Inflammatory macrophage treated with lipopolysaccharide for 1 hour (primary cell): ENCODE measurements around the gene TMEM132C.

Experiments used
- DNase-seq, 2 donors: peaks; one replicate each; pipeline ENCODE4 v3.0.0-alpha.2; 2020 to 2022

The TMEM132C gene

DNA sequence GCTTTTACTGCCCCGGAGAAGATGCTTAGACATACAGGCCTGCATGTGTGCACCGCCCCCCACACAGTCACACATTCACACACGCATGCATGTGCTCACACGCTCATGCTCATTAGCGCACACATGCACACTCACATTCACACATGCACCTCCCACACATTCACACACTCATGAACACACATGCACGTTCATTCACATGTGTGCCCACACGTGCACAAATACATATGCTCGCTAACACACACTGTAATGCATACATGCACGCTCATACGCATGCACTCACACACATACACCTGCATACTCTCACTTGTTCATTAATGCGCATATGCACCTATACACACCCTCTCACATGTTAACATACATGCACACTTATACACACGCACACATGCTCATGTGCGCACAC lies 21.9 kb downstream of the TMEM132C start:
- DNase-seq, result no peak

DNA sequence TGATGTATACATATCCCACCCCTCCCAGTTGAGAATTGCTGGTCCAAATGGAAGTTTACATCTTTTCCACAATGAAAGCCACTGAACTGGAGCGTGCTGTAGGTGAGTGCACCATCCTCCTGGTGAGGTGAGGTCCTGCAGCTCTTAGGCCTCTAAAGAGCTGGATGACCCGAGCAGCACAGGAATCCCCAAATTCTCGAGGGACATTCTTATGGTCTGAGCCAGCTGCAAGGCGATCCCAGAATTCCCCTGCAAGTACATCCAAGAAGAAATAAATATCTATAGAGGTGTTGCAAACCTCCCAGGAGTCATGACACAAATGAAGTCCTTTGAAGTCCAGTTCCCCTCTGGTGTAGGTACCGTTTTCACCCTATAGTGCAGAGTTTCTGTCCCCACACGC lies 24.0 kb downstream of the TMEM132C start:
- DNase-seq, result no peak

DNA sequence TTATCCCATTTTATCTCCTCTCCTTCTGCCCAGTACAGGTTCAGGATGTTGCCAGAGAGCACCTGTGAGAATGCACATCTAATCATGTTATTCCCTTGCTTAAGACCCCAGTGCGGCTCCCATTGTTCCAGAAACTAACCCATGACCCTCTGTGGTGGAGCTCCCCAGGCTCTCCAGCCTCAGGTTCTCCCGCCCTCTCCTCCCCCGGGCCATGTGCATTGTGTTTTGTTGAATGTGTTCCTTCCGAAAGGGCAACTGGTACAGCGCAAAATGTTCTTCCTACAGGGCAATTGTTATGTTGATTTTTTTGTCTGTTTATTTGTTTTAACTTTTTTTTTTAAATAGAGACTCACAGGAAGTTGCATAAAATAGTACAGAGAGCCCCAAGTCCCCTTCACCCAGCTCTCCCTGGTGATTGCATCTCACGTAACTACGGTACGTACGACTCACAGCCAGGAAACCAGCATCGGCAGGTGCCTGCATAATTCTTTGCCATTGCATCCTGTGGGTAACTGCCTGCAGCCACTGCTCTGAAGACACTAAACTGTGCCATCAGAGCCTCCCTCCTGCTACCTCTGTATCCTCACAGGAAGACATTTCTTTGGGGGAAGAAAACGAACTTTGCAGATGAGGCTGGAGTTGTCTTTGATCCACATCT lies 31.2 kb downstream of the TMEM132C start:
- DNase-seq, result no peak

DNA sequence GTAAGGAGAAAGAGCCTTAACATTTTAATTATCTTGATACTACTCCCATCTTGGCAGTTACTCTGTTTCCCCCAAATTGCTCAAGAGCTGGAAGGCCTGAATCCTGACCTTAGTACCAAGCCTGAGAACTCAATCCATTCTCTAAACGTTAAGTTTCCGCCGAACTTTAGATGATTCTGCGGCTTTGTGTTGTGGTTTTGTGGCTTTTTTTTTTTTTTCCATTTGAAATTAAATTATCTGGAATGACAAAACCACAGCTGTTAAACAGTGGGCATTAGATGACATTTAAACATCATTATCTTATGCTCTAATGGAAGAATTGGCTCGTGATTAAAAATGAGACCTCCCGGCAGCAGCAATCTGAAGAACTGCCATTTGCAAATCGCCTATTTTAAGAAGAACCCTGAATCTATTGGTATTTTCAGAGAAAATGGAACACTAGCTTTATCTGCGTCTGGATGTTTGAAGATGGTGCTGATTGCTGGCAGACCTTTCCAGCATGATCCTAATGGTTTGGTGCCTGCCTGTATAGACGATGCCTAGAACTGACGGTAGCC lies 38.4 kb downstream of the TMEM132C start:
- DNase-seq, result no peak

DNA sequence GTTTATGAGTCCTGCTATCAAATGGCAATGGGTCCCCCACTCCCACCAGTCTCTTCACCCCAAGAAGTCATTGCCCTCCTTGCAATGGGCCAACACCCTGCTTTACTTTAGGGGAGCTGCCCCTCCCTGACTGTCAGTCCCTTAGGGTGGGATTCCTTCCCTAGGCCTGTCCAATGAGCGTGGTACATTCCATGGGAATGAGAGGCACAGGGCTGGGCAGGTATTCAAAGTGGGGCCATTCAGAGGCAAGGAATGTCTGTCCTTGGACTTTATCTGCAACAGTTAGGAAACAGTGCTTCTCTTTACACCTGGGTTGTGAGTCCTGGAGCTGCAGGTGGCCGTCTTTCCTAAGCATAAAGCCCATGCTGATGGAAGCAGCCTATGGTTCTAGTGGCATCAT lies 40.8 kb downstream of the TMEM132C start:
- no peak for DNase-seq

DNA sequence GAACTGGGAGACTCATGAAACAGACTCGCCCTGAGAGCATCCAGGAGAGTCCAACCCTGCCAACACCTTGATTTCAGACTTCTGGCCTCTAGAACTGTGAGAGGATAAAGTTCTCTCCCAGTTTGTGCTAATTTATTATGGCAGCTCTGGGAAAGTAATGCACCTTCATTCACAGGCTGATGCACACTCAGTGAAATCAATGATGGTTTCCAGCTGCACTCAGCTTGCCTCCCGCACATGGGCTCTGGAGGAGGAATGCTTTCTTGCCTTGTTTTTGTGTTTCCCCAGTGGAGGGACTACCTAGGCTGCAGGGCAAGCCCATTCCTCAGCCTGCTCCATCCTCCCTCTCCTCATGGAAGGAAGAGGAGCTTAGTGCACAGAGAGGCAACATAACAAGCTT lies 45.7 kb downstream of the TMEM132C start:
- DNase-seq, result no peak

DNA sequence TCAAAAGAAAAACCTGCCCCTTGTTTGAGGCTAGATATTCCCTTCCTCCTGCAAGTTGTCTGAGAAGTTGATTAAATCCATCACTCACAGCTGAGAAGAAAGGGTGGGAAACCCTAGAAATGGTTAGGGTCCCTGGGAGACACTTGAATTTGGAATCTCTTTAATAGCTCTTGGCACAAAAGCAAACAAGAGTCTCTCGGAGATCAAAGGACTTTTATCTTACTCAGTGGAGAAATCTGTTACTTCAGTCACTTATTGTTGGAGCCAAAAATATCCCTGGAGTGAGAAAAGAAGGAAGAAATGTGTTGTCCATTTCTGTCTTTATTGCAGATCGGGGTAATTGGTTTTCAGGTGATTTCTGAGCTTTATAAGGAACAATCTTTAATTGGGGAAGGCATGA lies 47.0 kb downstream of the TMEM132C start:
- no peak for DNase-seq

DNA sequence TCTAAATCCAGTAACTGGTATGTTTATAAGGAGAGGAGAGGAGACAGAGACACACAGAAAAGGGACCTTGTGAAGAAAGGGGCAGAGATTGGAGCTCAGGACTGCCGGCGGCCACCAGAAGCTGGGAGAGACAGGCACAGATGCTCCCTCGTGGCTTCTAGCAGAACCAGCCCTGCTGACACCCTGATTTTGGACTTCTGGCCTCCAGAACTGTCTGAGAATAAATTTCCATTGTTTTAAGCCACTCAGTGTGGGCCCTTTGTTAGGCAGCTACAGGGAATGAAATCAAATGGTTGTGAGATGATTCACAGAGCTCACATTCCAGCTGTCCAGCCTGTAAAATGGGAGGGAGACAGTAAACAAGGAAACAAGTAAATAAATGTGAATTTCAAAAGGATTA lies 47.6 kb downstream of the TMEM132C start:
- DNase-seq, result no peak

DNA sequence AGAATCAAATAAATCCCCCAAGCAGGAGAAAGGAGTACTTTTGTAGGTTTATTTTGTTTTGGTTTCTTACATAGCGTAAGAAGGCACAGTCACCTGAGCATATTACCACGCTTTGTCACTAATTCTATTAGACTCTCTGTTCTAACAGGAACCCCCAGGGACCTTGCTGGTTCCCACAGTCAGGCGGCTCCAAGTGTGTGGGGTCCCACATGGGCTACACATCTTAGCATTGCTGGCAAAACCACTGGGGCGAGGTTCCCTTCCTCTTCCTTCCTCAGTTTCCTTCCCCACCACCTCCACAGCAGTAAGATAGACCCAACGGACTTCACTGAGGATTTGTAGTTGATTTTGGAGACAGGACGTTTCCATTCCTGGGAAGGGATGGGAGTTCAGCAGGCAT lies 49.1 kb downstream of the TMEM132C start:
- no peak for DNase-seq

DNA sequence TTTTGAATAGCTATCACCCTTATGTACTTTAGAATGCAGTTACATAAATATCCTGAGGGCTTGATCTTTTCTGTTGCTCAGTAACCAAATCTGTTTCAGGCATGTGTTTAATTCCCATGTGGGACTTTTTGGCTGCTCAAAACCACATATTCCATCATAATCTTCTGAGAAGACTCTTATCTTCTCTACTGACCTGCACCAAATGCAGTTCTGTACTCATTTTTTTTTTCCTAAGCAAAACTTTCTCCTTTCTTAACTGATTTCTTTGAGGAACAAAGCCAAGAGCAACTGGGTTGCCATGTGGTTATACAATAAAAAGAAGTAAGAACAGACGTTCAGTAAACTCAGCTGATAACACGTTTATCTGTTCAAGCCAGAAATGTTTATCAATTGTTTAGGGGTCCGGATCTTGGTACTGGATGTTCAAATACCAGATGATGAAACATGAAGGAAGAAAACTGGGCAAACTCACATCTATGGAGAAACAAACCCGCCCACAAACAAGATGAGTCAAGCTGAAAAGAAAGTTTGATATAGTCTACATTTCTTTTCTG lies 50.1 kb downstream of the TMEM132C start:
- DNase-seq, result no peak

DNA sequence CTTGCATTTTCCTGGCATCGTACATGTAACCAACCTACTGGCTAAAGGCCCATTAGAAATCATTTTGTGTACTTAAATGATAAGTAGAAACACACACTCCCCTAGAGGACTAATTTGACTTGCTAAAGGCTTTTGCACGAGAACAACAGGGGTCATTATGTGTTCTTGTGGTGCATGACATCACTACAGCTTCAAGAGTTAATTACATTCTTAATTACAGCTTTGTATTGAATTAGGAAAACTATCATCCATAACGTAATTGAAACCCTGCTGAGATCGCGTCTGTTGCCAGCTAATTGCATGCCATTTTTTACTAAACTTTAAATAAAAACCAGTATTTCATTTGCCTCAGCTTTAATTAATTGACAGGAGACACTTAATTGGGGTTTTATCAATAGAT lies 51.4 kb downstream of the TMEM132C start:
- no peak for DNase-seq

DNA sequence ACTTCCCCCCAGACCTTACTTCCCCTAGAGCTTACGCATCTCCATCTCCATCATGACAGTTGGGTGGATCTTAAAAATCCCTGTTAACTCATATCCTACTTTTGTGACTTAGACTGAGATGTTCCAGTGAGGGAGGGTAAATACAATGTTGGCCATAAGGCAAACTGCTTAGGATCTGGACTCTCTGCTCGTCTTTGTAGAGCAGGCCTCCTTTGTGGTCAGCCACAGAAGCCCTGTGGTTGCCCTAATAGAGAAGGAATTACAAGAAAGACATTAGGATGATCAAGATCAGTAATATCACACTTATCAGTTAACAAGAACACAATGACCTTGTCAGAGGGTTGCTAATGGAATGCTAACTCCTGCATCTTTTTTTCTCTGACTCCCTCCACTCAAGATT lies 52.0 kb downstream of the TMEM132C start:
- no peak for DNase-seq

DNA sequence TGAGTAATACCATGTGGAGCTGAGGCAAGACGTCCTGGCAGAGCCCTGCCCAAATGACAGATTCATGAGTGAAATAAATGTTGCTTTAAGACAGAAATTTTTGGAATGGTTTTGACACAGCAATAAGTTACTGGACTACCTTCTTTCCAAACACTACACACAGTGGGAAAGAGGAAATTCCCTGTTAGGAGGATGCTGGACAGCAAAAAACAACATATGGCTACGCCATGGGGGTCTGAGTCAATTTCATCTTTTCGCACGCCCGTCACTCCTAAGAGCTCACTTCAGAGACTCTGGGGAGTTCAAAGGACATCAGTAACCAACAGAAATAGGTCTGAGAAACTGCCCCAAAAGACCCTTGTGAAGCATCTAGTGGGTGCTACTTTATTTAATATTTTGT lies 55.4 kb downstream of the TMEM132C start:
- no peak for DNase-seq

DNA sequence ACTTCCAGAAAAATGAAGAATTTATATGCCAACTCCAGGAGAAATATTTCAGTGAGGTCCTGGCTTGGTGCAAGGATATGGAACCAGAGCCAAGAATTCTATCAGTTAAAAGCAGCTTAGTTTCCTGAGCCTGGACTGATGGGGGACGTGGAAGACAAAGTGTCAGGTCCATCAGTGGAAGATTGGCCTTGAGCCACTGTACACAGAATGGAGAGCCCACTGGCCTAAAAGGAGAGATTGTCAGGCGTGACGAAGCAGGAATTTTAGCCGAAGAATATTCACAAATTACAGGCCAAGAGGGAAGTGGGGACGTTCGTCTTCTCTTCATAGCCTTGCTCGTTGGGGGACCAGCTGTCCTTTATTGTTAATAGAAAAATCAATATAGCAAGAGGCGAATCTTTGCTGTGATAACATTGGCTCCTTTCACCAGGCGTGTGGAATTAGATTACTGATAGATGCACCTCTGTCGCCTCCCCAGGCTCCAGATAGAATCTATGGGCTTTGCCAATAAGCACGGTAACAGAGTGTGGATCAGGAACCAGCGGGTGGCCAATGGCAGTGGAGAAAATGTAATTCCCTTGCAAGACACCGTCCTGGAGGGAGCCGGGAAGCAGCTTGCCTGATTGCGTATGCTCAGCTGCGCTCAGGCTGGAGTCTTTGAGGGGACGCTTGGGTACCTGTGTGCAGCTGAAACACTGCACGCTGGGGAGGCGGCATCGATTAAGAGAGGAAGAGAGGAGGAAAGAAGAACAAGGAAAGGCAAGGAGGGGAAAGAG lies 56.4 kb downstream of the TMEM132C start:
- no peak for DNase-seq

DNA sequence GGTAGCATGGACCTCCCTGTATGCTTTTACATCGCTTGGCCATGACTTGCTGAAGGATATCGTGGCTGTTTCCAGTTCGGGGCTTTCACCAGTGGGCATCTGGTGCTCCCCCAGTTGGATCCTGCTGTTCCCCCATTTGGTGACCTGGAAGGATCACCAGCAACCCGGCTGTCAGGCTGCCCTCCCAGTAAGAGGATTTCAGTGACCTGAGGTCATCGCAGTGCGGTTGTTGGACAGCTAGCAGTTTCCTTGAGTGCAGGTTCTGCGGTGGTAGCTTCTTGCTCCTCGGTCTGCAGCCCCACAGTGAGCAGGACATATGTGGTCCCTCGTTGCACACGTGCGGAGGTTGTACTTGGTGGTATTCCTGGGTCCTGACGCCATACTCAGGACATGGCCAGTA lies 58.7 kb downstream of the TMEM132C start:
- DNase-seq, result no peak

DNA sequence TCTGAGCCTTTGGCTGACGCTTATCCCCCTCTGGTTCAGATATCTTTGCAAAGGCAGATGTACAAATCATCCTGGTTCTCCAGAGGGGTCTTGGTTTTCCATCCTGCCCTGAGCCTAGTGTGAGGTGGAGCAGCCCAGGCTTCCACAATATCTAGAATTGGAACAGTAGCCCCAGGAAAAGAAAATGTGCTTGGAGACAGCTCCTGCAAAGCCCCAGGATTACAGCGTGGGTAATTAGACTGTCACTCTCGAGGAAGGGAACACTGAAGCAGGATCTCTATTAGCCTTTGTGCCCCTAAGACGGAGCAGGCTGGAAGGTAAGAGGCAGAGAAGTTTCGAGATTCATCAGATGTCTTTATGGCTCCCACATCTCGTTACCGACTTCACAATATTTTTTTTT lies 59.4 kb downstream of the TMEM132C start:
- DNase-seq, result no peak

DNA sequence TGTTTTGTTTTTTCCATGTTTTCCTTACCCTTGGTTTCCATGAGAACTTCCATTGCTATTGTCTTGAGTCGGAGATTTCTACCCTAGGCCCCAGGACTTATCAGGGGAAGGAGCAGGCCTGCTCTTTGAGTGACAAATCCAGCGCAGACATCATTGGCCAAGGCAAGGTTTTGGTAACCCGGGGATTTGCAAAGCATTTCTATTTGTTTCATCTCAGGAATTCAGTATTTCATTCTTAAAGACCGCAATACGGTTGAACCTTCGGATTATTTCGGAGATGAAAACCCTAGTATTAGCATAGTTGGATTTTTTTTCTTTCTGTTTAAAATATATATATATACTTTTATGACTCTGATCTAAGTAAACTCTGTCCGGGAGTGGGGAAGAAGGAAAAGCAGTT lies 62.0 kb downstream of the TMEM132C start:
- DNase-seq, result no peak

DNA sequence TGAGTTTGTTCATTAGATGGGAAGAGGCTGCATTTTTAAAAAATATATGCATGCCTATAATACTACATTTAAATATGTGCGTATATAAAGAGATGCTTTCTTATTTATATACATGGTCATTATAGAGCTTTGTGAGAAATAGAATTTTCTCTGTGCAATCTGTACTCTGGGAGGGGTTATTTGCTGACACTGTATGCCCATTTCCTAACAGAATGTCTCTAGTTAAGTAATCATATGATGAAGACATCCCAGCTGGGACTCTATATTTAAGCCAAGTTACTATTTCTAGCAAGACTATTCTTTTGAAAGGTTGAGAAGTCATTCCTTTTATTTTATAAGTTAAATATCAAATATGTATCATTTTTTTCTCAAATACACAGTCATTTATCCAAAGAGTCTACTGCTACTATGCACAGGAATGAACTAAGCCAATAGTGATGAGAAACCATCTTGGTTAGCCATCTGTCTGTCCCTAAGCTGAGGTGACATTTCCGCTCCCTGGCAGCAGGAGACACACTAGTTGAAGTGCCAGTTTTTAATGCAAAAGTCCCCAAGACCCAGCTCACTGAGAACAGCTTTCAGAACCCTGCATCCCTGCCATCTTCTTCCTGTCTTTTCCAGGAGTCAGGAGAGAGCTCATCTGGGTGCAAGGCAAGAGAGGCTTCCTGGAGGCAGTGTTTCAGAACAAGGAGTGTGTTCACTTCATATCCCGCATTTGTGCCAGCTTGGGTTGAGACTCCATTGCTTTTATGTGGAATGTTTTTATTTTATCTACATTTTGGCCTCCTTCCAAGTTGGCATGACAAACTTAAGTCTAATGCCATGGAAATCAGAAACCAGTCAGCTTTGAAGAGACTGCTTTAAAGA lies 69.5 kb downstream of the TMEM132C start:
- DNase-seq, result no peak

DNA sequence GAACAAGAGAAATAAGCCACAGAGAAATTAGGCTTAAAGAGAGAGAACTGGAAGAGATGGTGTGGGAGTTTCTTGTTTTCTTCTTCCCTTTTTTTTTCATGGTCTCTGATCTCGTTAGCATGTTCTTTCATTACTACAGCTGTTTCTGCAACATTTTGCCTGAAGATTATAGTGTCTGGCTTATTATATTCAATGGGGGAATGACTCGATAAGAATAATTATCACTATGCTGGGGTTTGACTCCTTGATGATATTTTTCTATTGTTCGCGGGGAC lies 70.0 kb downstream of the TMEM132C start:
- no peak for DNase-seq

DNA sequence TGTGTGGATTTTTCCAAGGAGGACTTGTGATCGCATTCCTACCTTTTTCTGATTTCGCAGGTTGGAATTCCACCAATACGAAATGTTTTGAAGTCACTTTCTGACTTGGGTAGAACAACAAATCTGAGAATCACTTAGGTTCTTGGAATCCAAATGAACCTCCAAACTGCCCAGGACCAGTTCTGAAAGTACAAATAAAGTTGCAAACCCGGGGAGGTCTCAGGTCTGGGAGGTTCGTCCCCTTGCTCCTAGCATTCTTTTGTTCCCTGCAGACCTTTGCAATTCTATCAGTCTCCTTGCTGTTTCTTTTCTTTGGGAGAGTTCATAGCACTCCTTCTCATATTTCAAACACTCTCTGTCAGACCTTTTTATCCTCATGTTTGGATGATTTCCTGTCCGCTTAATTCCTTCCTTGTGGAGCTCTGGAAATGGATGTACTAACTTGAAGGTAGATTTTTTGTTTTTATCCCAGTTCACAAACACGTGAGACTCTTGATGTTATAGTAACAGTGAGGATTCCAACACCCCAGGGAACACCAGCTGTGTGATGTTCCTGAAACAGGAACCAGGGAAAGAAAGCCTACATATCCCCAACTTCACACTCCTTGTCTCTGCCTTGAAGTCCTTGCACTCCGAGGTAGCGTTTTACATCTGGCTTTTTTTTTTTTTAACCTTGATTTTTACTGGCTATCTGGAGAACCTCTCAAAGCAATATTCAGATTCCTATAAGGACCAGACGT lies 70.6 kb downstream of the TMEM132C start:
- no peak for DNase-seq

DNA sequence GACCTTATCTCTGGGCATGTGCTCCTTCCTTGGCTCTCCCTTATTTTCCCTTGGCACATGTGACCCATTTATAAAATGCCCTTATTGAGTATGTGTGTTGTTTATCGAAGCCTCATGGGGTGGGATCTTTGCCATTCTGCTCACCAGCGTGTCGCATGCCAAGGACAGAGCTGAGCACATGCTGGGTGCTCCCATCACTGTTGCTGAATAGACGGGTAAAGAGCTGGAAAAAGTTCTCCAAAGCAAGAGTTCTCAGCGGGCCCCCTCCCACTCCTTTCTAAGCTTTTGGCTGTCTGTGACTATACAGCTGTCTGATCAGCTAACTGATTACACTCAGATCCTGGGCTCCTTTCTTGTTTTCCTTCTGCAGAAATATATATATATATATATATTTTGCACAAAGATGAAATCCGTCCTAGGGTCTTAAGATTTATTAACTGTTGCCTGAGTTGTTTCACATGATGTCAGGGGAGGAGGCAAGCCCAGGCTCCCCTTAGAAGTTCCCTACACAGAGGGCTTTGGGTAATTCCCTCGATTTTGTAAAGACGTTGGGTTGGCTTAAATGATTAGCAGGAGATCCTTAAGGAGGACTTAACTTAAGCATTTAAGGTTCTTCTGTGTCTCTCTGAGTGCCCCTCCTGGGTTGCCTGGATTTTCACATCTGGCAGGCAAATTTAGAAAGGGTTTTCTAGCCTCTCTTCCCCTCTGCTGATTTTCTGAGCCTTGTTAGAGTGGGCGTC lies 71.6 kb downstream of the TMEM132C start:
- no peak for DNase-seq

DNA sequence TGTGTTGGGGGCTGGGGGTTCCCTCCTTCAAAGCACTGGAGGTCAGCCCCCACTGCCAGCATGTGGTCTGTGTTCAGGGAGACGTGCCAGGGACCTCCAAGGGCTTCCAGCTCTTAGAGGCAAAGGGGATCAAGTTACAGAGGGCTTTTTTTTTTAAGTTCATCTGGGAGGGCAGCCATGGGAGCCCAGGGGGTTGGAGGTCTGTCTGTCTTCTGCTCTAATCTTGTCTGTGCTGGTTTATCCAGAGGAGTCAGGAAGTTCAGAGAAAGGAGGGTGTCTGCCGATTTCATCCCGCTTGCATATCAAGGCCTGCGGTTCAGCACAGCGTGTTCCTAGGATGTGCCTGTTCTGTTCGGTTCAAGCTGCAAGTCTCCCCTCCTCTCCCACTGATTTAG lies 72.2 kb downstream of the TMEM132C start:
- DNase-seq, result no peak
